IMR-90 (cell line): ENCODE measurements around the gene PHGDH. TPM values are rescaled to one million over a fixed set of nuclear protein-coding genes. Genes with fewer than 3 reads are reported as not detected.

Source experiments
- ATAC-seq: fragments of 200-7000 bp; cut with Tn5 transposase; 2 replicates; pipeline ENCODE4 v1.9.1; 2020; ENCODE audit warnings: low read depth, mild to moderate bottlenecking, moderate library complexity
- BruUV-seq: library from RNA; stranded (reverse); fragments of 400-500 nt; replicated peaks from 2 replicates; lab custom pipeline; 2021; lab: Mats Ljungman, UMichigan
- CTCF ChIA-PET: fragments of 300-600 bp; formaldehyde crosslinking; extraction: SDS; loops from one replicate; lab custom pipeline; 2021; ENCODE audit warnings: antibody characterized with exemption; lab: Yijun Ruan, JAX
- POLR2A ChIA-PET: fragments of 300-600 bp; sonication (Branson Sonifier 250); formaldehyde crosslinking; loops from one replicate; lab custom pipeline; 2022; ENCODE audit warnings: antibody characterized with exemption; ENCODE audit not compliant: unreplicated experiment; lab: Charles Lee
- DNase-seq: peaks from one replicate; pipeline ENCODE4 v3.0.0; 2013
- H2AFZ ChIP-seq: replicated peaks from 2 replicates; pipeline ENCODE3; 2013; ENCODE audit warnings: low read length, mild to moderate bottlenecking; ENCODE audit not compliant: poor library complexity
- H2AK5ac ChIP-seq: 2 replicates; pipeline ENCODE4 v1.6.1; 2013; ENCODE audit warnings: low read depth, low read length, inconsistent platforms
- H2AK9ac ChIP-seq: replicated peaks from 2 replicates; pipeline ENCODE3; 2013; ENCODE audit warnings: mild to moderate bottlenecking, low read depth, low read length, moderate library complexity; ENCODE audit not compliant: poor library complexity
- H2BK120ac ChIP-seq: 2 replicates; pipeline ENCODE4 v1.6.1; 2013; ENCODE audit warnings: low read depth, low read length, inconsistent platforms
- H2BK15ac ChIP-seq: 3 replicates; pipeline ENCODE4 v1.6.1; 2013; ENCODE audit warnings: low read depth, low read length, inconsistent platforms
- H2BK20ac ChIP-seq: 2 replicates; pipeline ENCODE4 v1.6.1; 2013; ENCODE audit warnings: low read depth, mild to moderate bottlenecking, inconsistent platforms, low read length, moderate library complexity
- H2BK5ac ChIP-seq: 2 replicates; pipeline ENCODE4 v1.6.1; 2013; ENCODE audit warnings: mild to moderate bottlenecking, low read depth, low read length, inconsistent platforms; ENCODE audit not compliant: poor library complexity, severe bottlenecking
- H3K14ac ChIP-seq: replicated peaks from 2 replicates; pipeline ENCODE4 v1.6.1; 2013; ENCODE audit warnings: low read depth, low read length, inconsistent platforms
- H3K18ac ChIP-seq: 2 replicates; pipeline ENCODE4 v1.6.1; 2013; ENCODE audit warnings: low read depth, low read length, control low read depth
- H3K23ac ChIP-seq: 2 replicates; pipeline ENCODE4 v1.6.1; 2013; ENCODE audit warnings: low read depth, low read length, inconsistent platforms
- H3K27ac ChIP-seq: 2 replicates; pipeline ENCODE4 v1.5.1; 2013; ENCODE audit warnings: mild to moderate bottlenecking, control low read depth, low read length; ENCODE audit not compliant: insufficient read depth
- H3K27me3 ChIP-seq: 2 replicates; pipeline ENCODE4 v1.6.1; 2013; ENCODE audit warnings: low read length; ENCODE audit not compliant: control insufficient read depth, insufficient read depth
- H3K36me3 ChIP-seq: 2 replicates; pipeline ENCODE4 v1.6.1; 2013; ENCODE audit warnings: low read length, mixed read lengths; ENCODE audit not compliant: control insufficient read depth, insufficient read depth
- H3K4ac ChIP-seq: 2 replicates; pipeline ENCODE4 v1.6.1; 2013; ENCODE audit warnings: low read depth, low read length, inconsistent platforms
- H3K4me1 ChIP-seq: 2 replicates; pipeline ENCODE4 v1.6.1; 2013; ENCODE audit warnings: low read length, mixed read lengths; ENCODE audit not compliant: control insufficient read depth, insufficient read depth
- H3K4me2 ChIP-seq: 2 replicates; pipeline ENCODE4 v1.6.1; 2013; ENCODE audit warnings: low read depth, mild to moderate bottlenecking, control low read depth, low read length, moderate library complexity
- H3K4me3 ChIP-seq: 2 replicates; pipeline ENCODE4 v1.5.1; 2013; ENCODE audit warnings: low read depth, mild to moderate bottlenecking, control low read depth, low read length, moderate library complexity; ENCODE audit not compliant: insufficient read depth
- H3K56ac ChIP-seq: 2 replicates; pipeline ENCODE4 v1.6.1; 2013; ENCODE audit warnings: low read length, inconsistent platforms; ENCODE audit not compliant: insufficient read depth; ENCODE audit errors: extremely low read depth
- H3K79me1 ChIP-seq, 2 experiments: 2 replicates each; pipeline ENCODE4 v1.6.1; 2013; ENCODE audit warnings: low read length in 2 of 2, inconsistent platforms in 1 of 2, low read depth in 1 of 2
- H3K9ac ChIP-seq: 2 replicates; pipeline ENCODE4 v1.6.1; 2013; ENCODE audit warnings: low read depth, low read length, control low read depth
- H3K9me1 ChIP-seq: 2 replicates; pipeline ENCODE4 v1.6.1; 2013; ENCODE audit warnings: low read length, inconsistent platforms; ENCODE audit not compliant: insufficient read depth
- H3K9me3 ChIP-seq: 2 replicates; pipeline ENCODE4 v1.6.1; 2013; ENCODE audit warnings: low read length; ENCODE audit not compliant: control insufficient read depth, insufficient read depth
- H4K20me1 ChIP-seq: 2 replicates; pipeline ENCODE4 v1.6.1; 2013; ENCODE audit warnings: low read length, inconsistent platforms; ENCODE audit not compliant: insufficient read depth
- H4K5ac ChIP-seq: 2 replicates; pipeline ENCODE4 v1.6.1; 2013; ENCODE audit warnings: mild to moderate bottlenecking, low read depth, low read length, control low read depth
- H4K8ac ChIP-seq, 2 experiments: 2 replicates each; pipeline ENCODE4 v1.6.1; 2013; ENCODE audit warnings: low read depth in 2 of 2, low read length in 2 of 2, control low read depth in 1 of 2, inconsistent platforms in 1 of 2
- H4K91ac ChIP-seq: 2 replicates; pipeline ENCODE4 v1.6.1; 2013; ENCODE audit warnings: low read depth, low read length, inconsistent platforms; ENCODE audit not compliant: insufficient read depth
- BHLHE40 ChIP-seq: fragments of 150-350 bp; IDR thresholded peaks from 2 replicates; pipeline ENCODE4 v1.6.1; 2016; ENCODE audit warnings: mild to moderate bottlenecking, low read depth, low read length
- CEBPB ChIP-seq: IDR thresholded peaks from 2 replicates; pipeline ENCODE4 v1.6.1; 2012; ENCODE audit warnings: low read depth, low read length, improper control_type of control experiment
- CHD1 ChIP-seq: IDR thresholded peaks from 2 replicates; pipeline ENCODE4 v1.6.1; 2012; ENCODE audit warnings: low read depth, low read length, improper control_type of control experiment
- CTCF ChIP-seq: conservative IDR thresholded peaks from 2 replicates; pipeline ENCODE4 v1.5.1; 2012; ENCODE audit warnings: mild to moderate bottlenecking, low read depth, low read length, improper control_type of control experiment
- ELK1 ChIP-seq: fragments of 150-350 bp; IDR thresholded peaks from 2 replicates; pipeline ENCODE4 v1.6.1; 2016; ENCODE audit warnings: low read depth, mild to moderate bottlenecking, low read length, moderate library complexity, borderline replicate concordance
- FOS ChIP-seq: fragments of 150-350 bp; IDR thresholded peaks from 2 replicates; pipeline ENCODE4 v1.6.1; 2016; ENCODE audit warnings: low read depth, low read length
- MAFK ChIP-seq: IDR thresholded peaks from 2 replicates; pipeline ENCODE4 v1.6.1; 2012; ENCODE audit warnings: low read depth, low read length, improper control_type of control experiment
- MAZ ChIP-seq: IDR thresholded peaks from 2 replicates; pipeline ENCODE4 v1.6.1; 2012; ENCODE audit warnings: low read depth, mild to moderate bottlenecking, low read length, improper control_type of control experiment, moderate library complexity, borderline replicate concordance
- MXI1 ChIP-seq: IDR thresholded peaks from 2 replicates; pipeline ENCODE4 v1.6.1; 2012; ENCODE audit warnings: low read depth, mild to moderate bottlenecking, low read length, moderate library complexity, borderline replicate concordance
- NFE2L2 ChIP-seq: fragments of 150-350 bp; IDR thresholded peaks from 2 replicates; pipeline ENCODE4 v1.6.1; 2016; ENCODE audit warnings: low read depth, mild to moderate bottlenecking, low read length
- POLR2A ChIP-seq: IDR thresholded peaks from 2 replicates; pipeline ENCODE4 v1.6.1; 2012; ENCODE audit warnings: mild to moderate bottlenecking, low read depth, low read length
- RAD21 ChIP-seq: IDR thresholded peaks from 2 replicates; pipeline ENCODE4 v1.6.1; 2012; ENCODE audit warnings: low read length, improper control_type of control experiment
- RCOR1 ChIP-seq: IDR thresholded peaks from 2 replicates; pipeline ENCODE4 v1.6.1; 2012; ENCODE audit warnings: mild to moderate bottlenecking, low read length, improper control_type of control experiment; ENCODE audit not compliant: insufficient replicate concordance
- RFX5 ChIP-seq: IDR thresholded peaks from 2 replicates; pipeline ENCODE4 v1.8.0; 2012; ENCODE audit warnings: low read depth, mild to moderate bottlenecking, low read length, moderate library complexity
- SMC3 ChIP-seq: fragments of 150-350 bp; IDR thresholded peaks from 2 replicates; pipeline ENCODE4 v1.6.1; 2016; ENCODE audit warnings: low read depth, mild to moderate bottlenecking, antibody characterized with exemption, low read length, moderate library complexity
- USF2 ChIP-seq: fragments of 150-350 bp; IDR thresholded peaks from 2 replicates; pipeline ENCODE4 v1.6.1; 2017; ENCODE audit warnings: mild to moderate bottlenecking, antibody characterized with exemption, low read length, low read depth
- WGBS, 2 experiments: methylation state at CpG; one replicate each; pipeline versions ENCODE4 v1.1.5 to v1.1.7; 2013; ENCODE audit warnings: missing lambda C conversion rate in 2 of 2; ENCODE audit not compliant: insufficient read length in 1 of 2; ENCODE audit errors: extremely low coverage in 2 of 2; 5-methylcytosine and 5-hydroxymethylcytosine counted together
- dilution Hi-C: fragments of 300-500 bp; cut with HindIII; formaldehyde crosslinking; loops from one replicate; pipeline ENCODE4 v1.14.3; 2018; ENCODE audit warnings: low sequenced_read_pairs; ENCODE audit not compliant: unreplicated experiment
- in situ Hi-C: fragments of 300-500 bp; cut with MboI; formaldehyde crosslinking; loops from 3 replicates; pipeline ENCODE4 v1.14.3; 2019; ENCODE audit warnings: low sequenced_read_pairs, inconsistent platforms, mixed read lengths
- intact Hi-C: fragments of 100-400 bp; cut with micrococcal nuclease; formaldehyde crosslinking; loops from 2 replicates; pipeline ENCODE4 v1.10.0; 2022
- polyA plus RNA-seq, 3 experiments: library from polyadenylated mRNA; depleted of rRNA; stranded (reverse); fragments of >200 nt; gene quantifications; 2 replicates each; pipeline ENCODE4 v1.2.3, GENCODE V29; 2012; ENCODE audit warnings: low replicate concordance in 1 of 3
- total RNA-seq: library from RNA; depleted of rRNA; stranded (reverse); fragments of >200 nt; gene quantifications from 2 replicates; pipeline ENCODE4 v1.2.3, GENCODE V29; 2012

The PHGDH gene
- total and polyA plus RNA-seq, 2 of the 4 experiments (the other 2 are of a cell fraction), result 87.9 to 331 TPM

GRCh38 chr1:119743308-119743707 is 31.6 kb downstream of the PHGDH start:
- Histone ChIP-seq H3K14ac (no peak overlapping the region), H3K9ac (no peak overlapping the region), H3K79me1 (no peaks in the 10 kb centered on the region; a peak in 1 of 4 replicates), H3K4me3 (no peak overlapping the region), H3K27ac (no peak overlapping the region), H2BK15ac (no peak overlapping the region), H3K23ac (no peak overlapping the region), H3K56ac (no peak overlapping the region), H4K5ac (no peak overlapping the region), H2AFZ (no peak overlapping the region), H2BK20ac (no peak overlapping the region), H3K4me2 (no peak overlapping the region), H3K18ac (no peak overlapping the region), H3K4me1 (peaks cover 13% of the 10 kb centered on the region), H2BK120ac (no peak overlapping the region), H3K4ac (no peak overlapping the region), H2AK9ac (no peak overlapping the region), H4K20me1 (peaks cover 5% of the 10 kb centered on the region; the same call in 1 of the 2 replicates), H4K91ac (no peak overlapping the region), H4K8ac (no peak overlapping the region), H3K9me3 (no peaks in the 10 kb centered on the region), H2BK5ac (no peak overlapping the region), H2AK5ac (no peak overlapping the region), H3K36me3 (peaks cover 46% of the 10 kb centered on the region), H3K9me1 (no peaks in the 10 kb centered on the region; the same call in 1 of the 2 replicates), H3K27me3 (no peaks in the 10 kb centered on the region)
- DNase-seq (no peak), ATAC-seq (no peak)
- intact Hi-C loops, result loop anchor here (10.0 kb wide), 1 partner anchor 181 kb away; no protein-coding TSS in a partner anchor
- TF ChIP-seq RCOR1 (no peak), BHLHE40 (no peak), RFX5 (no peak), USF2 (no peak), SMC3 (no peak), CHD1 (no peak), CEBPB (no peak), RAD21 (no peak), MXI1 (no peak), CTCF (no peak), POLR2A (no peak), FOS (no peak), ELK1 (no peak), MAZ (no peak), NFE2L2 (no peak), MAFK (no peak)
- dilution Hi-C loops, result no loop called here
- ChIA-PET CTCF (interaction anchor here (1.0 to 1.4 kb wide), 2 partner anchors 16 to 66 kb away, joined by 3 to 6 read pairs; no protein-coding TSS in a partner anchor), POLR2A (no interaction called here)
- BruUV-seq, result no TSS peak
- in situ Hi-C loops, result no loop called here
- WGBS, 2 experiments, result 48% methylated on average over 3 of the region's 3 CpGs; no CpG with 5 or more reads in 1 of the 2 experiments
